Muscle layer of duodenum (tissue), 2 donors: ENCODE data around the gene DCAF12.

ENCODE experiments used
- H3K27ac ChIP-seq: one replicate; pipeline ENCODE4 v1.7.0; 2013; ENCODE audit warnings: mild to moderate bottlenecking, low read length
- H3K27me3 ChIP-seq: one replicate; pipeline ENCODE4 v1.7.0; 2013; ENCODE audit warnings: low read depth, mild to moderate bottlenecking, control low read depth, low read length
- H3K36me3 ChIP-seq, 2 donors: one replicate each; pipeline ENCODE4 v1.7.0; 2013; ENCODE audit warnings: low read length in 2 of 2, control low read depth in 1 of 2, mild to moderate bottlenecking in 1 of 2; ENCODE audit not compliant: insufficient read depth in 2 of 2, control insufficient read depth in 1 of 2
- H3K4me1 ChIP-seq, 2 donors: one replicate each; pipeline ENCODE4 v1.7.0; 2013; ENCODE audit warnings: low read length in 2 of 2, mild to moderate bottlenecking in 2 of 2, control low read depth in 1 of 2, moderate library complexity in 1 of 2; ENCODE audit not compliant: insufficient read depth in 2 of 2, control insufficient read depth in 1 of 2
- H3K4me3 ChIP-seq, 2 donors: one replicate each; pipeline ENCODE4 v1.7.0; 2013; ENCODE audit warnings: low read length in 2 of 2, low read depth in 1 of 2, mild to moderate bottlenecking in 1 of 2
- H3K9me3 ChIP-seq, 2 donors: one replicate each; pipeline ENCODE4 v1.7.0; 2013; ENCODE audit warnings: low read length in 2 of 2, control low read depth in 1 of 2, mild to moderate bottlenecking in 1 of 2; ENCODE audit not compliant: control insufficient read depth in 1 of 2
- donor health status: healthy.

The DCAF12 gene

GRCh38 chr9:34087370-34087769, 39.1 kb downstream of the DCAF12 start:
- Histone ChIP-seq H3K36me3 (peaks cover 47 to 61% of the 10 kb centered on the region in 2 donors), H3K4me3 (no peak overlapping the region), H3K9me3 (no peaks in the 10 kb centered on the region), H3K27ac (no peak overlapping the region), H3K4me1 (peaks cover 0 to 12% of the 10 kb centered on the region in 2 donors), H3K27me3 (no peaks in the 10 kb centered on the region)

- Histone ChIP-seq H3K4me1 (peaks cover 0 to 12% of the 10 kb centered on the region in 2 donors), H3K27ac (no peak overlapping the region), H3K9me3 (no peaks in the 10 kb centered on the region), H3K27me3 (no peaks in the 10 kb centered on the region), H3K36me3 (peaks cover 44 to 57% of the 10 kb centered on the region in 2 donors), H3K4me3 (no peak overlapping the region)
Observed at GRCh38 chr9:34086864-34087263, 39.6 kb downstream of the DCAF12 start.

DNA sequence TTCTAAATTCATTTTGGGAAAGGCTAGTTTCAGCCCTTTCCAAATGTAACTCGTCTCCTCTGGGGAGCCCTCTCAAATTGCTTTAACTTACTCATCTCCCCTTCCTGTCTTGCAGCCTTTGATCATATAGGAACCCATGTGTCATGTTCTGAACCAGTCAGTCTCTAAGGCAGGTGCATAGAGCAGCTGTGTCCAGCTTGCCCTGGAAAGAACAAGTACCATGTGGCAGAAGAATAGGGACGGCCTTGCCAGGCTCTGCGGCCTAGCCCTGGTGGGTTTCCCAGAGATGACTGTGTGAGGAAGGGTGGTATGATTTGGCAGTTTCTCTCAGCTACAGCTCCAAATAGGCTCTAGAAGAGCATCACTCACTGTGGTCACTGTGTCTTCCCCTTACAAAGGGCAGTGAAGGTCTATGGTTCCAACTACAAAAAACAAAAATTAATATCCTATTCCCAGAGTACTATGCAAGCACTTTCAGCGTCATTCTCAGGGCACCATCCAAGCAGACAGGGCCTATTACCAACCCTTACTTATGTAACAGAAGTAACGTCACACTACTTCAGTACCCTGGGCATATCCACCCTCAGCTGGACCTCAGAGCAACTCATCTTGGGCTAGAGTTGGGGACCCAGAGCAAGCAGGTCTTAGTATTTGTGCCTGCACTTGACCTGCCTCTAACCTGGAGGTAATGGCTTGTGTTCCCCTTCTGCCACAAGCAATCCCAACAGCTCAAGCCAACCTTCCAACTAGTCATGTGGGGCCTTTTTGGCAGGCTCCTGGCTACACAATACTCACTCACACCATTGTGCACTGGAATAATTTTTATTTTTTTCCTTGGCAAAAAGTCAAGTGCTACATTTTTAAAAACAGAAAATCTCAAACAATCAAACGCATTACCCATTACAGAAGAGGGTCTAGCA, 40.7 kb downstream of the DCAF12 start:
- H3K36me3 ChIP-seq: peaks cover 39 to 48% of the 10 kb centered on the region in 2 donors
- H3K4me1 ChIP-seq: peaks cover 0 to 12% of the 10 kb centered on the region in 2 donors
- no peak overlapping the region for H3K4me3 ChIP-seq
- peak overlapping the region; percentile 41 for H3K27ac ChIP-seq
- no peaks in the 10 kb centered on the region for H3K9me3 ChIP-seq
- no peaks in the 10 kb centered on the region for H3K27me3 ChIP-seq

DNA sequence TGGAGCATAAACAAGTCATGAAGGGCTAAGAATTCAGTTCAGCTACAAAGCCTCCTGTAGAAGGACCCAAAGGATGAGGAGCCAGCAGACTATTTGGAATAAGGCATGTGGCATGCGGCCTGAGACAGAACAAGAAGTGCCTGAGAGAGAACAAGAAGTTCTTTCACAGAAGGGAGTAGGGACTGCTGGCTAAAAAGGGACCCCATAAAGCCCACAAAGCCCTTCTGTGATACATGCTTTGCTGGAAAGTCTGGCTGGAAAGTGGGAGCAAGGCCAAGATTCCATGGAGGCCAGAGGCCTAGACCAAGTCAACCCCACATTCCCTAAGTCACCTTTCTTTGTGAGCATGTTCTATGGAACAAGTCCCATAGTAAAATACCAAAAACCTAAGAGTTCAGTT, 41.9 kb downstream of the DCAF12 start:
- Histone ChIP-seq H3K27me3 (no peaks in the 10 kb centered on the region), H3K4me1 (peaks cover 0 to 12% of the 10 kb centered on the region in 2 donors), H3K9me3 (no peaks in the 10 kb centered on the region), H3K36me3 (peaks cover 33 to 36% of the 10 kb centered on the region in 2 donors), H3K4me3 (no peak overlapping the region), H3K27ac (peak overlapping the region; percentile 23)

GRCh38 chr9:34079181-34079580, 47.3 kb downstream of the DCAF12 start:
- H3K36me3 ChIP-seq: no peaks in the 10 kb centered on the region
- H3K4me3 ChIP-seq: no peak overlapping the region
- H3K27ac ChIP-seq: no peak overlapping the region
- H3K9me3 ChIP-seq: no peaks in the 10 kb centered on the region
- H3K27me3 ChIP-seq: no peaks in the 10 kb centered on the region
- peaks cover 0 to 2% of the 10 kb centered on the region in 2 donors for H3K4me1 ChIP-seq

- Histone ChIP-seq H3K27ac (no peak overlapping the region), H3K4me1 (peaks cover 6 to 21% of the 10 kb centered on the region in 2 donors), H3K4me3 (no peak overlapping the region)
Observed at GRCh38 chr9:34072868-34073590, 53.5 kb downstream of the DCAF12 start.

DNA sequence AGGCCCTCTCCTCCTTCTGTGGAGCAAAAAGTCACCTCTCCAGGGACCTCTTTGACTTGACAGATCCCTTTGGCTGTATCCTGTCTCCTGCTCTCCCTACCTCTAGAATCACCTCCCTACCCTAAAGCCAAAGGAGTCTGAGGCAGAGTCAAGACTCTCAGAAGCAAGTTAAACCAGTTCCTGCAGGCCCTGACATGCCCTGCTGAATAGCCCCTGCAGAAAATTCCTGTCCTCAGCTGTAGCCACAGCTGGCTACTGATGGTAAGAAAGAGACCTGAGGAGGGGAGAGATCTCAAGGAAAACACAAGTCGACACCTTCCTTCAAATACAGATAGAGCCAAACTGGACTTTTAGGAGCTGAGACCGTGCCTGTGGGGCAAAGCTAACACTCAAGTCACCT, 54.1 kb downstream of the DCAF12 start:
- H3K4me3 ChIP-seq: no peak overlapping the region
- peaks cover 6 to 21% of the 10 kb centered on the region in 2 donors for H3K4me1 ChIP-seq
- no peaks in the 10 kb centered on the region for H3K9me3 ChIP-seq
- H3K27ac ChIP-seq: no peak overlapping the region
- no peaks in the 10 kb centered on the region for H3K27me3 ChIP-seq
- H3K36me3 ChIP-seq: no peaks in the 10 kb centered on the region

More at GRCh38 chr9:34072868-34073590, 53.5 kb downstream of the DCAF12 start:
- H3K36me3 ChIP-seq: no peaks in the 10 kb centered on the region
- H3K9me3 ChIP-seq: no peaks in the 10 kb centered on the region
- no peaks in the 10 kb centered on the region for H3K27me3 ChIP-seq

- Histone ChIP-seq H3K27ac (no peak overlapping the region), H3K36me3 (no peaks in the 10 kb centered on the region), H3K9me3 (no peaks in the 10 kb centered on the region), H3K4me1 (peaks cover 6 to 21% of the 10 kb centered on the region in 2 donors), H3K4me3 (no peak overlapping the region), H3K27me3 (no peaks in the 10 kb centered on the region)
Observed at GRCh38 chr9:34070606-34071324, 55.7 kb downstream of the DCAF12 start.

DNA sequence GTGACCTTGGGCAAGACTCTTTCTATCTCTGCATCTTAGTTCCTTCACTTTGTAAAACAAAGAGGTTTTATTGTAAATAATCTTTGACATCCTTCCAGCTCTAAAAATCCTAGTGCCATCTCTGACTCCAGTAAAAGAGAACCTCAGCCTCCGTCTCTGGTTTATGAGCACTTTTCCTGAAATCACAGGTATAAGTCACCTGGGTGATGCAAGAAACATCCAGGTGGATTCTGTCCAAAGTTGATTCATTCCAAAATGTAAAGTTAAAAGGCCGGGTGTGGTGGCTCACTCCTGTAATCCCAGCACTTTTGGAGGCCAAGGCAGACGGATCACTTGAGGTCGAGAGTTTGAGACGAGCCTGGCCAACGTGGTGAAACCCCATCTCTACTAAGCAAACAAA, 56.7 kb downstream of the DCAF12 start:
- no peak overlapping the region for H3K27ac ChIP-seq

DNA sequence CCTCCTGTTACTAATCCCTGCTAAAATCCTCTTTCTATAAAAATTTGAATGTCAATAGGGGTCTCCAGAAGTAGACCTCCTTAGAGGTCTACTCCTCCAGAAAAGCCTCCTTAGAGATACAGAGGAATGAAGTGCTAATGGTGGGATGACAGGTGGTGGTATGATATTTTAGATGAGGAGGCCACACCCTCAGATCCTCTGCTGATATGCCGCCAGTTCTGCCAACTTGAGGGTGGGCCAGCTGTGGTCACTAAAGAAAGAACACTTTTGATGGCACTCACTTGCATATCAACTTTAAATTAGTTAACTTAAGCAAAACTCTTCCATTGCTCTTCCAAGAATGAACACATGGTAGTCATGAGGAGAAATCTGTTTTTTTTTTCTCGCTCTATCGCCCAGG, 61.0 kb downstream of the DCAF12 start:
- Histone ChIP-seq H3K36me3 (no peaks in the 10 kb centered on the region), H3K9me3 (no peaks in the 10 kb centered on the region), H3K4me1 (no peaks in the 10 kb centered on the region), H3K4me3 (no peak overlapping the region), H3K27ac (no peak overlapping the region), H3K27me3 (no peaks in the 10 kb centered on the region)

More for the DNA sequence above, 56.7 kb downstream of the DCAF12 start:
- Histone ChIP-seq H3K9me3 (no peaks in the 10 kb centered on the region), H3K27me3 (no peaks in the 10 kb centered on the region), H3K4me1 (peaks cover 6 to 21% of the 10 kb centered on the region in 2 donors), H3K4me3 (no peak overlapping the region), H3K36me3 (no peaks in the 10 kb centered on the region)

GRCh38 chr9:34059954-34060353, 66.5 kb downstream of the DCAF12 start:
- Histone ChIP-seq H3K27ac (no peak overlapping the region), H3K36me3 (no peaks in the 10 kb centered on the region), H3K27me3 (no peaks in the 10 kb centered on the region), H3K4me3 (no peak overlapping the region), H3K9me3 (no peaks in the 10 kb centered on the region), H3K4me1 (no peaks in the 10 kb centered on the region)
